Prostate gland (tissue), 2 donors: ENCODE measurements around the gene ZNF391. TPM values are rescaled to one million over a fixed set of nuclear protein-coding genes. Genes with fewer than 3 reads are reported as not detected.

Experiments used
- DNase-seq: peaks from one replicate; pipeline ENCODE4 v3.0.0-alpha.2; 2019; ENCODE audit warnings: low spot score
- H3K27ac ChIP-seq, 2 donors: fragments of 200-600 bp; sonication (generic); 2 replicates each; pipeline ENCODE4 v1.5.1; 2017 to 2019
- H3K27me3 ChIP-seq: fragments of 200-600 bp; sonication (generic); replicated peaks from 2 replicates; pipeline ENCODE4 v1.5.1; 2019; ENCODE audit not compliant: insufficient read depth
- H3K36me3 ChIP-seq, 2 donors: fragments of 200-600 bp; sonication (generic); 1 replicate in 1 of 2; 2 replicates in 1 of 2; pipeline versions ENCODE4 v1.5.1 to v1.8.1; 2017 to 2019
- H3K4me1 ChIP-seq: fragments of 200-600 bp; sonication (generic); replicated peaks from 2 replicates; pipeline ENCODE4 v1.5.1; 2019
- H3K4me3 ChIP-seq, 2 donors: fragments of 200-600 bp; sonication (generic); 2 replicates each; pipeline ENCODE4 v1.5.1; 2017 to 2019
- H3K9me3 ChIP-seq: fragments of 200-600 bp; sonication (generic); 2 replicates; pipeline ENCODE4 v1.5.1; 2017
- CTCF ChIP-seq, 4 experiments: fragments of 200-600 bp in 2 of 4; fragments of 450-650 bp in 2 of 4; sonication (generic) in 2 of 4; IDR thresholded peaks; 1 replicate in 3 of 4; 2 replicates in 1 of 4; pipeline ENCODE4 v1.5.1; 2016 to 2019; ENCODE audit warnings: antibody characterized with exemption in 4 of 4, mild to moderate bottlenecking in 2 of 4, moderate library complexity in 2 of 4
- POLR2A ChIP-seq: fragments of 450-650 bp; IDR thresholded peaks from one replicate; pipeline ENCODE4 v1.6.1; 2016; ENCODE audit warnings: antibody characterized with exemption, mild to moderate bottlenecking
- POLR2AphosphoS5 ChIP-seq: sonication (generic); formaldehyde crosslinking; IDR thresholded peaks from one replicate; pipeline ENCODE4 v1.6.1; 2017; ENCODE audit warnings: antibody characterized with exemption
- WGBS: methylation state at CpG from one replicate; pipeline ENCODE4 v1.1.5; 2018; 5-methylcytosine and 5-hydroxymethylcytosine counted together
- intact Hi-C: fragments of 100-400 bp; cut with DNase I; formaldehyde crosslinking; loops from one replicate; pipeline ENCODE4 v1.14.2; 2022
- total RNA-seq, 2 donors: library from RNA; depleted of rRNA; stranded (reverse); fragments of >200 nt; gene quantifications; one replicate each; pipeline ENCODE4 v1.1.0, GENCODE V29; 2016

ZNF391 gene
- total RNA-seq, 2 donors from 2014 or later, result 5.6 to 6.7 TPM

GRCh38 chr6:27433714-27434113 is 45.2 kb downstream of the ZNF391 start:
- Histone ChIP-seq H3K4me1 (no peaks in the 10 kb centered on the region), H3K27me3 (no peaks in the 10 kb centered on the region), H3K9me3 (no peaks in the 10 kb centered on the region), H3K4me3 (no peak overlapping the region), H3K36me3 (no peaks in the 10 kb centered on the region), H3K27ac (no peak overlapping the region)
- TF ChIP-seq POLR2AphosphoS5, result no peak
- no peak for TF ChIP-seq CTCF (IDR thresholded peaks at IDR 0.05)
- no peak for TF ChIP-seq POLR2A
- no peak for DNase-seq
- 97% methylated on average over 1 of the region's 1 CpG for WGBS
- intact Hi-C loops, result no loop called here

- H3K27ac ChIP-seq, result no peak overlapping the region
- H3K36me3 ChIP-seq, result no peaks in the 10 kb centered on the region
- H3K4me1 ChIP-seq, result no peaks in the 10 kb centered on the region
- intact Hi-C loops, result no loop called here
- TF ChIP-seq CTCF (IDR thresholded peaks at IDR 0.05) (no peak), POLR2AphosphoS5 (no peak), POLR2A (no peak)
- DNase-seq, result no peak
- H3K27me3 ChIP-seq, result no peaks in the 10 kb centered on the region
- 96% methylated on average over 4 of the region's 4 CpGs for WGBS
- H3K4me3 ChIP-seq, result no peak overlapping the region
- H3K9me3 ChIP-seq, result no peaks in the 10 kb centered on the region
Measured at GRCh38 chr6:27439371-27439770, 50.8 kb downstream of the ZNF391 start.

GRCh38 chr6:27441001-27441400 is 52.4 kb downstream of the ZNF391 start:
- Histone ChIP-seq H3K27ac (no peak overlapping the region), H3K4me3 (no peak overlapping the region), H3K9me3 (no peaks in the 10 kb centered on the region), H3K4me1 (no peaks in the 10 kb centered on the region), H3K27me3 (no peaks in the 10 kb centered on the region), H3K36me3 (no peaks in the 10 kb centered on the region)
- no peak for TF ChIP-seq POLR2AphosphoS5
- TF ChIP-seq POLR2A, result no peak
- no peak for TF ChIP-seq CTCF (IDR thresholded peaks at IDR 0.05)
- intact Hi-C loops, result no loop called here
- WGBS, result 79% methylated on average over 3 of the region's 3 CpGs
- no peak for DNase-seq

GRCh38 chr6:27442932-27443331 is 54.4 kb downstream of the ZNF391 start:
- Histone ChIP-seq H3K9me3 (no peaks in the 10 kb centered on the region), H3K27ac (no peak overlapping the region), H3K36me3 (no peaks in the 10 kb centered on the region), H3K4me3 (no peak overlapping the region), H3K4me1 (no peaks in the 10 kb centered on the region), H3K27me3 (no peaks in the 10 kb centered on the region)
- TF ChIP-seq POLR2AphosphoS5 (no peak), POLR2A (no peak), CTCF (IDR thresholded peaks at IDR 0.05) (no peak)
- DNase-seq, result no peak
- intact Hi-C loops, result no loop called here
- WGBS, result 79% methylated on average over 1 of the region's 1 CpG

- no peak for DNase-seq
- no peak for TF ChIP-seq POLR2AphosphoS5
- TF ChIP-seq CTCF (IDR thresholded peaks at IDR 0.05), result no peak
- no peak for TF ChIP-seq POLR2A
- no peaks in the 10 kb centered on the region for H3K9me3 ChIP-seq
- H3K27ac ChIP-seq, result no peak overlapping the region
- no peaks in the 10 kb centered on the region for H3K27me3 ChIP-seq
- H3K4me3 ChIP-seq, result no peak overlapping the region
- H3K36me3 ChIP-seq, result peaks cover 6 to 12% of the 10 kb centered on the region in 2 donors
- WGBS, result 100% methylated on average over 1 of the region's 1 CpG
- intact Hi-C loops, result no loop called here
- no peaks in the 10 kb centered on the region for H3K4me1 ChIP-seq
Measured at GRCh38 chr6:27448456-27448855, 59.9 kb downstream of the ZNF391 start.
